Activated naive CD8-positive, alpha-beta T cell treated with anti-CD3 and anti-CD28 coated beads, Interleukin-2, amount 50 U/mL, for 16 hours (primary cell): ENCODE measurements around the gene PTPRG.

Experiments used
- DNase-seq: peaks from one replicate; pipeline ENCODE4 v3.0.0-alpha.2; 2020; ENCODE audit warnings: low read depth, low spot score

Gene PTPRG

GRCh38 chr3:62180514-62180913 lies 619.1 kb downstream of the PTPRG start:
- DNase-seq = no peak

DNA sequence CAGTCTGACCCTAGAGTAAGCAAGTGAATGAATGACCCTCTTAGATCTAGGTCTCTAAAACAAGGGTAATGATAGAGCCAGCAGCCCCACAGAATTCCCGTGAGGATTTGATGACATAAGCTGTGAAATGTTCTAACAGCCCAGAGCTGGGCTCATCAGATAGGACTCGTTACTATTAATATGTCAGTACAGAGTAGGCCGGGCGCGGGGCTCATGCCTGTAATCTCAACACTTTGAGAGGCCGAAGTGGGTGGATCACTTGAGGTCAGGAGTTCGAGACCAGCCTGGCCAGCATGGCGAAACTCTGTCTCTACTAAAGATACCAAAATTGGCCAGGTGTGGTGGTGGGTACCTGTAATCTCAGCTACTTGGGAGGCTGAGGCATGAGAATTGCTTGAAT lies 621.7 kb downstream of the PTPRG start:
- DNase-seq = no peak

DNA sequence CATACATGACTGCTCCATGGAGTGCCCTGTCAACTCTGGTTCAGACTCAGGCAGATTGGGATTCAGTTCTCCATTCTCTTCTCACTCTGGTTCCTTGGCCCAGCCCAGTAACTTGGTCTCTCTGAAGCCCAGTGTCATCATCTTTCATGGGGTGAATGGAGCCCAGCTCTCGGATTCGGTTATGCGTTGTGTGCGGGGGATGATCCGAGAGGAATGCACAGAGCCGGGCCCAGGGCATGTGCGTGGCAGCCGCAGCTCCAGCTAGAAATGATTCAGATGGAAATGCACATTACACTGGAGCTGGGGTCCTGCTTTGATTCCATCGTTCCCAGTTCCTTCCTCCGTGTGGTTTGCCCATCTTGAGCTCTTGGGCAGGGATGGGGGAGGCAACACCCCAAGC lies 622.6 kb downstream of the PTPRG start:
- DNase-seq = no peak

- no peak for DNase-seq
Observed at GRCh38 chr3:62184559-62184958, 623.2 kb downstream of the PTPRG start.

DNA sequence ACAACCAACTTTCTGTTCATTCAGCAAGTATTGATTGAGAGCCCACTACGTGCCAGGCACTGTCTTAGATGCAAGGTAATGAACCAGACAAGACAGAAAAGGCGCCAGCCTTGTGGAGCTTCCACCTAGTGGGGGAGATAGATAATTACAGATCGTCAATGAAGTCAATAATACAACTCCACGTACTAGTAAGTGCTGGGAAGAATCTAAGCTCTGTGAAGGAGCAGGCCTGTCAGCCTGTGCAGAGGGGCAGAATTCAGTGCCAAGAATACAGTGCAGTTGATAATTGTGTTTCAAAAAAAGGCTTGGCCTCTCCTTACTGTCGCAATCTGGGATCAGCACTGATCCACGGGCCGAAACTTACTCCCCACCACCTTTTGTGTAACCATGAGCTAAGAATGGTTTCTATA lies 625.7 kb downstream of the PTPRG start:
- no peak for DNase-seq

DNA sequence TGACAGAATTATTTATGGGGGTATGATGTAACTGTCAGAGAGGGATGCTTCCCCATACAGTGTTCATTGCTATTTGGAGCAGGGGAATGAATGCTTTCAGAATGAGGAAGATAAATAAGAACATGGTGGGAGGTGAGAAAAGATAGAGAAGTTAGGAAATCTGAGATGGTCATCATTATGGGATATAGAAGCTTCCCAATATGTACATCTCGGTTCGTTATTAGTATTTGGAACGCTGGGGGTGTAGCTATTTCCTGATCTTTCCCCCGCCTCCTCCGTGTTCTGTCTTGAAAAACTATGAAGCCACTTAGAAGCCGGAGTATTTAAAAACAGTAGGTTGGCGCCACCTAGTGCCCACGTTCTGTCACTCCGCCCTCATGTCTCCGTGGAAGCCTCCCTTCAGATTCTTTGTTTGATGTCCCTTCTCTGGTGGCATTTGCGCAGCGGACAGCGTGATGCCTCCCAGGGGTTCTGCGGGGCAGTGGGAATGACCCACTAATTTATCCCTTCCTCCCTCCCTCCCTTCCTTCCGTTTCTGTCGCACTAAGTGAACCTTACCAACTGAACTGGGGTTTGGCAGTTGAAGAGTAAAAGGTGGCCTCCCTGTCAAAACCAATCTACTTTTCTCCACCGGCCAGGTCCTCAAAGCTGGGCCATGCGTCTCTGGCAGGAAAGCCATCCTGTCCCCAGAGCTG lies 627.5 kb downstream of the PTPRG start:
- DNase-seq = peak; percentile 34

- no peak for DNase-seq
Observed at GRCh38 chr3:62189376-62189698, 628.0 kb downstream of the PTPRG start.

DNA sequence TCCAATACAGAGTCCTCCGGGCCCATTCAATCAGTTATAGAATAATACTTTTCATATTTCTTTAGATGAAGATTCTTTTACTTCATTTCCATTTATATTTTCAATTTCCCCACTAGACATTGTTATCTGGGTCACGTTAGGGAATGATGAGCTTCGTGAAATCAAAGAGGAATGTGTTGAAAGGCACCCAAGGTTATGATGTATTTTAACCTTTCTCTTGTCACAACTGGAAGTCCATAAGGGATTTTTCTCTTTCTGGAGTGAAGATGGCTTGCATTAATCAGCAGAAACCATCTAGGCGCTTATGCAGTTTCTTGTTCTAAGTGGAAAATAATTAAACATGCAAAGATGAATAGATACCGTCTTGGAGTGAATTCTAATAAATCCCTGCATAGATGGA lies 631.5 kb downstream of the PTPRG start:
- DNase-seq = no peak

GRCh38 chr3:62193586-62194345 lies 632.4 kb downstream of the PTPRG start:
- DNase-seq = no peak

DNA sequence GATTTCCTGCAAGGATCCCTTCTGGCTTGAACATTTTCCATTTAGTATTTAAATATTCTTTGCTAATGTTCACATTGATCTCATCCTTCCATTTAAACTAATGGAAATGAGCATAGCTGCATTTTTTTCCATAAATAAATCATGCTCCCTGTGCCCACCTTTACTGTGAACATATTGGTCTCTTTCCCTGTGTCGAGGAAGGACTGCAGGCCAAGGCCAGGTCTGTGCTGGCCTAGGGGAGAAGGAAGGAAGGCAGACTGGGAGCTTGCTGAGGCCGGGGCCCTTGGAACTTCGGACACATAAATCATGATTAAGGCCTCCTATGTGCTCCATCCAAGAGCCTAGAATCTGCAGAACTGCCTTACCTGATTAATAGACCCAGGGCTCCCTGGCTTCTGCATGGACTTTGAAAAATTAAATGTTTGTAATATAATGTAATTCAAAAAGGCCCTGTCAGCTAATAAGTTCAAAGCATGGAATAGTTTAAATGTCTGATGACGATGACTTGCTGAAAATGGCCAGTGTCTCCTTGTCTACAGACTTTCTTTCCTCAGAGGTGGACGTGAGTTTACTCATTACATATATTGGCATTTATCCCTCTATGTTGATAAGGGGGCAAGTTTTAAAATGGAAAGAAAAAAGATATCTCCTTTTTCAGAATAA lies 636.1 kb downstream of the PTPRG start:
- no peak for DNase-seq

DNA sequence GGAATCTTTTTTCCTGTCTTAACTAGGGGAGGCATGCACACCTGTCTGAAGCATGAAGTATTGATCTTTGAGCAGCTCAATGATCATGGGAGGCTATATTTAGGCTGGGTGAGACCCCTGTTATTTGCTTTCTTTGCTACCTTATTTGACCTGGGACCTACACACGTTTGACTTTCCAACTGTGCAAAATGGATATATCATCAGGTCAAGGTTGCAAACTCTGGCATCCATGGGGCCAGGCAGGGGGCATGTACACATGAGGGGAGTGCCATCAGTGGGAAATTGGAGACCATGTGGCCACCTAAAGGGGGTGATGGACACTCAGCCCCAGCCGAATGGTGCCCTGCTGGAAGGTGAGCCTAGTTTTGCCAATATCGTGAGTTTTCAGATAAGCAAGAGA lies 637.8 kb downstream of the PTPRG start:
- DNase-seq = no peak

- no peak for DNase-seq
Observed at GRCh38 chr3:62201438-62202035, 640.2 kb downstream of the PTPRG start.

DNA sequence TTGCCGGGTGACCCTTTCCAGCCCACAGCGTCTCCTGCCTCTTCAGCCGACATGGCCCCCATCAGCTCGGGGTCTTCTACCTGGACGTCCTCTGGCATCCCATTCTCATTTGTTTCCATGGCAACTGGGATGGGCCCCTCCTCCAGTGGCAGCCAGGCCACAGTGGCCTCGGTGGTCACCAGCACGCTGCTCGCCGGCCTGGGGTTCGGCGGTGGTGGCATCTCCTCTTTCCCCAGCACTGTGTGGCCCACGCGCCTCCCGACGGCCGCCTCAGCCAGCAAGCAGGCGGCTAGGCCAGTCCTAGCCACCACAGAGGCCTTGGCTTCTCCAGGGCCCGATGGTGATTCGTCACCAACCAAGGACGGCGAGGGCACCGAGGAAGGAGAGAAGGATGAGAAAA lies 641.8 kb downstream of the PTPRG start:
- no peak for DNase-seq

DNA sequence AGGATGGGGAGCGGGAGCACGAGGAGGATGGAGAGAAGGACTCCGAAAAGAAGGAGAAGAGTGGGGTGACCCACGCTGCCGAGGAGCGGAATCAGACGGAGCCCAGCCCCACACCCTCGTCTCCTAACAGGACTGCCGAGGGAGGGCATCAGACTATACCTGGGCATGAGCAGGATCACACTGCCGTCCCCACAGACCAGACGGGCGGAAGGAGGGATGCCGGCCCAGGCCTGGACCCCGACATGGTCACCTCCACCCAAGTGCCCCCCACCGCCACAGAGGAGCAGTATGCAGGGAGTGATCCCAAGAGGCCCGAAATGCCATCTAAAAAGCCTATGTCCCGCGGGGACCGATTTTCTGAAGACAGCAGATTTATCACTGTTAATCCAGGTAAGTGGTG lies 642.2 kb downstream of the PTPRG start:
- no peak for DNase-seq

DNA sequence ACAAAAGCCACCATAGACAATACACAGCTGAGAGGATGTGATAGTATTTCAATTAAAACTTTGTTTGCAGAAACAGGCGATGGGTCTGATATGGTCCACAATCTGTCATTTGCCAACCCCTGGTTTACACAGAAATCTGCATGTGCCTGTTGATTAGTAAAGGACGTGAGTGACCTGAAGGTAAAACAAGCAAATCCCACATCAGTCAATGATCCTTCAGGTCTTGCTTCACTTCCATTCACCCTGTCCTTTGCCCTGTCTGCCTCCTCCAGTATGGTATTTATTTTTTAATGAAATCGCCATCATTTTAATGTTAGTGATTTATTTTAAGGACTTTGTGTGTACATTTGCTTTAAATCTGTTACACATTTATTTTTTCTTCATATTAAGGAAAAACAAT lies 645.8 kb downstream of the PTPRG start:
- no peak for DNase-seq

- no peak for DNase-seq
Observed at GRCh38 chr3:62208385-62208784, 647.0 kb downstream of the PTPRG start.

DNA sequence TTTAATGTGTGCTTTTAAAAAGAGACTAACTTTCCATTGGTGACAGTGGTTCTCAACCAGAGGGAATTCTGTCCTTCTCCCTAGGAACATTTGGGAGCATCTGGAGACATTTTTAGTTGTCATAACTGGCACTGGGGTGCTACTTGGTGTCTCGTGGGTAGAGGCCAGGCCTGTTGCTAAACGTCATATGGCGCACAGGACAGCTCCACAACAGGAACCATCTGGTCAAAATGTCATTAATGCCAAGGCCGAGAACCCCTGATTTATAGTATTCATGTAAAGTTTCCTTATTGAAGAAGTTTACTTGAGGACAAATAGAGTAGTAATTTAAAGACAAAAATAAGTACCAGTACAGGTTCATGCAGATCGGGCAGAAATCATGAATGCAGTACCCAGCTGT lies 647.7 kb downstream of the PTPRG start:
- DNase-seq = no peak

DNA sequence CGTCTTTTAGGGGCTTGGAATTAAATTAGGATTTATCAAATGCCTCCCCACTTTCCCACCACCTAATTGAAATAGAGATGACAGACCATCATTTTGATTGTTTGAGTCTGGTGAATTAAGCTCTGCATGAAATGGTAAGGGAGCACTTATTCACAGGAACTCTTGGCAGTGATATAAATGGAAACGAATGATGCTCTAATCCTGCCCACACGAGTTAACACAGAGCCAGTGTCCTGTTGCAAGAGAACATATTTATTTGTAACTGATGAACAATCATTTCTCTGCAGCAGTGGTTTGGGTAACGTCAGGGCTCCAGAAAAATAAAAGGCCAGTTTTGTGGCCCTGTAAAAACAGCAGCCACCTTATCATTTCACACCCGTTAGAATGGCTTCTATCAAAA lies 648.6 kb downstream of the PTPRG start:
- no peak for DNase-seq

GRCh38 chr3:62211675-62212429 lies 650.5 kb downstream of the PTPRG start:
- no peak for DNase-seq

DNA sequence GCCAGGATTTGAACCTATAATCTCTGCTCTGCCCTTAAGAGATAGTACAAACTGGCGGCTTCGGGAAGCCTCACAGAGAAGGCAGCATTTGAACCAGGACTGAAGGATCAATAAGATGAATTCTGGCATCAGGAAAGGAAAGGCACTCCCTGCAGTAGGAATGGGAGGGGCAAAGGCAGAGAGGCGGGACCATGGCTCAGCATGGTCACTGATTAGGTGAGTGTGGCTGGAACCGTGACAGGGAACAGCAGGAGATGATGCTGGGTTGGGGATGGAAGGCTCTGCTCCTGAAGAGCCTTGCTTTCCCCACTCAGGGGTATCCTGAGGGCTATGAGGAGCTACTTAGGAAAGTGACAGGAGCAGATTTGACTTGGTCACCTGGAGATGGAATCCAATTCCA lies 653.5 kb downstream of the PTPRG start:
- DNase-seq = no peak

DNA sequence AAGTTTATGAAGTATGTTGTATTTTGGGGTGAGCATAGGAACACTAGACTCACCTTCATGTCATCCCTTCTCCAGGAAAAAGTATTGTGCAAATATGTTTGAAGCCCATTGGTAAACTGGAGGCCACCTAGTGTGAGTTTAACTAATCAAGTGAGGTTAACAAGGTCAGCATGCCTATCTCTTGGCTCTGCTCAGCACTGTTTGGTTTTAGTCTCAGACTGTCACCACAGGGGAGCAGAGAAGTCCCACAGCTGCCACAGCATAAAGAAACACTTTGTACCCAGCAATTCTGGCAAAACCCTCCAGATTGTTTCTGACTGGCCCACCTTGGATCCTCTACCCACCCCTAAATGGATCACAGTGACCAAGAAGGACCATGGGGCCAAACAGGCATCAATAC lies 659.2 kb downstream of the PTPRG start:
- DNase-seq = no peak

DNA sequence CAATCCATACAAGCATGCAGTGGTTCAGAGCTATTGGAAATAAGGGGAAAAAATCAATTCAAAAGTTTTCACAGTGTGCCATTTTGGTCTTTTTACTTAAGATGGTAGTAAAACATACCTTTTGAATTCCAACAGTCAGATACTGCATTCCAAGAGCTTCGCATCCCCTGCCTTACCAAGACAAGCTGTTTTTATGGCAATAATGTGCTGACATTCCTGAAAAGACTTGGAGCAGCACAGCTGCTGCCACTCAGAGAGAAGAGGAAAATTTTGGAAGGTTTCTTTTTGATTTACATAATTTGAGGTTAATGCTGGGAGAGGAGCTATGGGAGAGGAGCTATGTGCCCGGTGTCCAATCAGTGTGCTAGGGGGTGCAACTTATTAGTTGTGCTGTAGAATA lies 663.7 kb downstream of the PTPRG start:
- no peak for DNase-seq
